HUES48 (cell line): ENCODE measurements around the gene GNB1L.

Experiments
- H3K27ac ChIP-seq: one replicate; pipeline ENCODE4 v1.7.0; 2013; ENCODE audit warnings: low read depth, low read length, inconsistent platforms
- H3K27me3 ChIP-seq: 2 replicates; pipeline ENCODE4 v1.6.1; 2013; ENCODE audit warnings: mild to moderate bottlenecking, low read length; ENCODE audit not compliant: control insufficient read depth, insufficient read depth
- H3K36me3 ChIP-seq: 2 replicates; pipeline ENCODE4 v1.6.1; 2013; ENCODE audit warnings: low read length; ENCODE audit not compliant: control insufficient read depth, insufficient read depth
- H3K4me1 ChIP-seq: 2 replicates; pipeline ENCODE4 v1.6.1; 2013; ENCODE audit warnings: mild to moderate bottlenecking, low read length; ENCODE audit not compliant: control insufficient read depth, insufficient read depth
- H3K4me3 ChIP-seq: 2 replicates; pipeline ENCODE4 v1.5.1; 2013; ENCODE audit warnings: mild to moderate bottlenecking, low read depth, low read length
- H3K9ac ChIP-seq: 2 replicates; pipeline ENCODE4 v1.6.1; 2013; ENCODE audit warnings: mild to moderate bottlenecking, low read depth, low read length, moderate library complexity
- H3K9me3 ChIP-seq: 2 replicates; pipeline ENCODE4 v1.6.1; 2013; ENCODE audit warnings: low read length; ENCODE audit not compliant: control insufficient read depth, insufficient read depth

Gene GNB1L

GRCh38 chr22:19801340-19802000, 53.2 kb downstream of the GNB1L start:
- H3K27ac ChIP-seq: no peak overlapping the region

GRCh38 chr22:19800761-19801244, 53.9 kb downstream of the GNB1L start:
- no peak overlapping the region for H3K4me3 ChIP-seq
- H3K9me3 ChIP-seq: no peaks in the 10 kb centered on the region
- no peak overlapping the region for H3K27ac ChIP-seq
- no peaks in the 10 kb centered on the region for H3K27me3 ChIP-seq
- H3K9ac ChIP-seq: no peak overlapping the region
- H3K36me3 ChIP-seq: no peaks in the 10 kb centered on the region; the same call in 1 of the 2 replicates
- peaks cover 4% of the 10 kb centered on the region; the same call in 1 of the 2 replicates for H3K4me1 ChIP-seq

More at GRCh38 chr22:19801340-19802000, 53.2 kb downstream of the GNB1L start:
- no peaks in the 10 kb centered on the region for H3K9me3 ChIP-seq
- H3K9ac ChIP-seq: no peak overlapping the region
- H3K36me3 ChIP-seq: no peaks in the 10 kb centered on the region; the same call in 1 of the 2 replicates
- H3K27me3 ChIP-seq: no peaks in the 10 kb centered on the region
- peaks cover 4% of the 10 kb centered on the region; the same call in 1 of the 2 replicates for H3K4me1 ChIP-seq
- H3K4me3 ChIP-seq: no peak overlapping the region

GRCh38 chr22:19800306-19800705, 54.4 kb downstream of the GNB1L start:
- Histone ChIP-seq H3K9me3 (no peaks in the 10 kb centered on the region), H3K9ac (no peak overlapping the region), H3K27ac (no peak overlapping the region), H3K4me1 (peaks cover 4% of the 10 kb centered on the region; the same call in 1 of the 2 replicates), H3K27me3 (no peaks in the 10 kb centered on the region), H3K4me3 (no peak overlapping the region), H3K36me3 (no peaks in the 10 kb centered on the region; the same call in 1 of the 2 replicates)

- Histone ChIP-seq H3K27ac (no peak overlapping the region), H3K36me3 (no peaks in the 10 kb centered on the region; the same call in 1 of the 2 replicates), H3K9me3 (no peaks in the 10 kb centered on the region), H3K9ac (no peak overlapping the region), H3K4me3 (no peak overlapping the region), H3K4me1 (peaks cover 4% of the 10 kb centered on the region; the same call in 1 of the 2 replicates), H3K27me3 (no peaks in the 10 kb centered on the region)
Observed at GRCh38 chr22:19799322-19800190, 55.1 kb downstream of the GNB1L start.

- Histone ChIP-seq H3K36me3 (no peaks in the 10 kb centered on the region; the same call in 1 of the 2 replicates), H3K9me3 (no peaks in the 10 kb centered on the region), H3K9ac (no peak overlapping the region)
Observed at GRCh38 chr22:19798891-19799293, 55.8 kb downstream of the GNB1L start.

GRCh38 chr22:19798003-19798665, 56.5 kb downstream of the GNB1L start:
- Histone ChIP-seq H3K9me3 (no peaks in the 10 kb centered on the region), H3K4me3 (no peak overlapping the region), H3K4me1 (peaks cover 4% of the 10 kb centered on the region; the same call in 1 of the 2 replicates), H3K36me3 (no peaks in the 10 kb centered on the region; the same call in 1 of the 2 replicates), H3K27ac (no peak overlapping the region), H3K9ac (no peak overlapping the region), H3K27me3 (no peaks in the 10 kb centered on the region)

More at GRCh38 chr22:19798891-19799293, 55.8 kb downstream of the GNB1L start:
- no peaks in the 10 kb centered on the region for H3K27me3 ChIP-seq
- H3K27ac ChIP-seq: no peak overlapping the region
- no peak overlapping the region for H3K4me3 ChIP-seq
- H3K4me1 ChIP-seq: peaks cover 4% of the 10 kb centered on the region; the same call in 1 of the 2 replicates

GRCh38 chr22:19797086-19798002, 57.3 kb downstream of the GNB1L start:
- Histone ChIP-seq H3K4me1 (peaks cover 4% of the 10 kb centered on the region; the same call in 1 of the 2 replicates), H3K9me3 (no peaks in the 10 kb centered on the region), H3K27ac (no peak overlapping the region), H3K27me3 (no peaks in the 10 kb centered on the region), H3K4me3 (no peak overlapping the region), H3K36me3 (no peaks in the 10 kb centered on the region; the same call in 1 of the 2 replicates), H3K9ac (no peak overlapping the region)

- H3K9ac ChIP-seq: no peak overlapping the region
- no peaks in the 10 kb centered on the region; the same call in 1 of the 2 replicates for H3K36me3 ChIP-seq
- no peak overlapping the region for H3K27ac ChIP-seq
- no peaks in the 10 kb centered on the region for H3K27me3 ChIP-seq
- no peak overlapping the region for H3K4me3 ChIP-seq
- H3K9me3 ChIP-seq: no peaks in the 10 kb centered on the region
- peaks cover 4% of the 10 kb centered on the region; the same call in 1 of the 2 replicates for H3K4me1 ChIP-seq
Observed at GRCh38 chr22:19796160-19796559, 58.5 kb downstream of the GNB1L start.

- no peaks in the 10 kb centered on the region; the same call in 1 of the 2 replicates for H3K36me3 ChIP-seq
- no peak overlapping the region for H3K27ac ChIP-seq
- H3K4me3 ChIP-seq: no peak overlapping the region
- H3K4me1 ChIP-seq: peaks cover 4% of the 10 kb centered on the region; the same call in 1 of the 2 replicates
- H3K9me3 ChIP-seq: no peaks in the 10 kb centered on the region
- no peaks in the 10 kb centered on the region for H3K27me3 ChIP-seq
- no peak overlapping the region for H3K9ac ChIP-seq
Observed at GRCh38 chr22:19795617-19796008, 59.1 kb downstream of the GNB1L start.
